ENCODE results near the gene PERP.

The PERP gene

DNA sequence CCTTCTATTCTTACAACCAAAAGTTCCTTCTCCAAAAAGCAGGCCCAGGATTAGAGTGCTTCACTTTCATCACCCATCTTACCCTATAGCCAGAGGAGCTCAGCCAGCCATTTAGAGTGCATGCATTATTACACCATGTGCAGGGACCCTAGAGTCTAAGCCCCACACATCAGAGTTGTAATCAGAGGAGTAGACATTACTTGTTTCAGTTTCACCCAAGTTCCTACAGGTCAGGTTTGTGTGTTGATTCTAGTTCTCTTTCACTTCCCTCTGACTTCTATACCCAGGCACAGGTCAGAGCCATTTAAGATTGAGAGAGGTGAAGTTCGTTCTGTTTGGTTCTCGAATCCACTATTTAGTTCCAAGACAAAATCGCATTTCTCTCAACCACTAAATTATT lies 38.2 kb upstream of the PERP start:
- TF ChIP-seq CSDC2 (CRISPR knock-in tag; IDR thresholded peaks at IDR 0.05) (no peak), ZFP3 (CRISPR knock-in tag; IDR thresholded peaks at IDR 0.05) (no peak), BACH2 (CRISPR knock-in tag; IDR thresholded peaks at IDR 0.05; ENCODE audit: borderline replicate concordance) (no peak), TCF4 (CRISPR knock-in tag; IDR thresholded peaks at IDR 0.05; ENCODE audit: borderline replicate concordance) (no peak), ZNF565 (CRISPR knock-in tag; conservative IDR thresholded peaks at IDR 0.05; ENCODE audit: low read depth) (no peak), GLIS3 (CRISPR knock-in tag; IDR thresholded peaks at IDR 0.05) (no peak), ARNTL (CRISPR knock-in tag; IDR thresholded peaks at IDR 0.05; ENCODE audit: borderline replicate concordance, low read depth) (no peak), ZFP30 (CRISPR knock-in tag; IDR thresholded peaks at IDR 0.05) (no peak), PPARA (CRISPR knock-in tag; IDR thresholded peaks at IDR 0.05; ENCODE audit: borderline replicate concordance) (no peak), SNAI2 (CRISPR knock-in tag; IDR thresholded peaks at IDR 0.05) (no peak), ISL1 (CRISPR knock-in tag; IDR thresholded peaks at IDR 0.05) (no peak)
- TF ChIP-seq, protein P1, sequence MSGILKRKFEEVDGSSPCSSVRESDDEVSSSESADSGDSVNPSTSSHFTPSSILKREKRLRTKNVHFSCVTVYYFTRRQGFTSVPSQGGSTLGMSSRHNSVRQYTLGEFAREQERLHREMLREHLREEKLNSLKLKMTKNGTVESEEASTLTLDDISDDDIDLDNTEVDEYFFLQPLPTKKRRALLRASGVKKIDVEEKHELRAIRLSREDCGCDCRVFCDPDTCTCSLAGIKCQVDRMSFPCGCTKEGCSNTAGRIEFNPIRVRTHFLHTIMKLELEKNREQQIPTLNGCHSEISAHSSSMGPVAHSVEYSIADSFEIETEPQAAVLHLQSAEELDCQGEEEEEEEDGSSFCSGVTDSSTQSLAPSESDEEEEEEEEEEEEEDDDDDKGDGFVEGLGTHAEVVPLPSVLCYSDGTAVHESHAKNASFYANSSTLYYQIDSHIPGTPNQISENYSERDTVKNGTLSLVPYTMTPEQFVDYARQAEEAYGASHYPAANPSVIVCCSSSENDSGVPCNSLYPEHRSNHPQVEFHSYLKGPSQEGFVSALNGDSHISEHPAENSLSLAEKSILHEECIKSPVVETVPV (CRISPR knock-in tag; IDR thresholded peaks at IDR 0.05) = no peak
- TF ChIP-seq, protein P2, sequence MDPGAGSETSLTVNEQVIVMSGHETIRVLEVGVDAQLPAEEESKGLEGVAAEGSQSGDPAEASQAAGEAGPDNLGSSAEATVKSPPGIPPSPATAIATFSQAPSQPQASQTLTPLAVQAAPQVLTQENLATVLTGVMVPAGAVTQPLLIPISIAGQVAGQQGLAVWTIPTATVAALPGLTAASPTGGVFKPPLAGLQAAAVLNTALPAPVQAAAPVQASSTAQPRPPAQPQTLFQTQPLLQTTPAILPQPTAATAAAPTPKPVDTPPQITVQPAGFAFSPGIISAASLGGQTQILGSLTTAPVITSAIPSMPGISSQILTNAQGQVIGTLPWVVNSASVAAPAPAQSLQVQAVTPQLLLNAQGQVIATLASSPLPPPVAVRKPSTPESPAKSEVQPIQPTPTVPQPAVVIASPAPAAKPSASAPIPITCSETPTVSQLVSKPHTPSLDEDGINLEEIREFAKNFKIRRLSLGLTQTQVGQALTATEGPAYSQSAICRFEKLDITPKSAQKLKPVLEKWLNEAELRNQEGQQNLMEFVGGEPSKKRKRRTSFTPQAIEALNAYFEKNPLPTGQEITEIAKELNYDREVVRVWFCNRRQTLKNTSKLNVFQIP (CRISPR knock-in tag; IDR thresholded peaks at IDR 0.05; ENCODE audit: borderline replicate concordance, low read depth) = no peak
- ATAC-seq = no peak

DNA sequence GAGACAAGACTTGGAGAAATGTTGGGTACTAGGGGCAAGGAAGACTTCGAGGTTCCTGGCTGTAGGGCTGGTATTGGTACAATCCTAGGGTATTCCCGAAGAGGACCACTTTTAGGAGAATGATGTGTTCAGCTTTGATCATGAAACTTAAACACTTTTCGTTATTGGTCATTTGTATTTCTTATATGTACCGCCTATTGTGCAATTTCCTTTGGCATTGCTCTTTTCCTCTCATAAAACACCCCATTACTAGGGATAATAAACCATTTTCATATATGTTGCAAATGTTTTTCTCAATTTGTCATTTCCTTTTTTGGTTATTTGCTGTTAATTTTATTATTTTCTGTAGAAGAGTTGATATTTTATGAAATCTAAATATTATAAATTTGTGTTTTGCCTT lies 35.6 kb upstream of the PERP start:
- TF ChIP-seq TCF4 (CRISPR knock-in tag; IDR thresholded peaks at IDR 0.05; ENCODE audit: borderline replicate concordance) (no peak), CSDC2 (CRISPR knock-in tag; IDR thresholded peaks at IDR 0.05) (no peak), GLIS3 (CRISPR knock-in tag; IDR thresholded peaks at IDR 0.05) (no peak), ZC3H10 (CRISPR knock-in tag; IDR thresholded peaks at IDR 0.05) (no peak), ISL1 (CRISPR knock-in tag; IDR thresholded peaks at IDR 0.05) (no peak), PPARA (CRISPR knock-in tag; IDR thresholded peaks at IDR 0.05; ENCODE audit: borderline replicate concordance) (no peak)
- TF ChIP-seq, protein P3, sequence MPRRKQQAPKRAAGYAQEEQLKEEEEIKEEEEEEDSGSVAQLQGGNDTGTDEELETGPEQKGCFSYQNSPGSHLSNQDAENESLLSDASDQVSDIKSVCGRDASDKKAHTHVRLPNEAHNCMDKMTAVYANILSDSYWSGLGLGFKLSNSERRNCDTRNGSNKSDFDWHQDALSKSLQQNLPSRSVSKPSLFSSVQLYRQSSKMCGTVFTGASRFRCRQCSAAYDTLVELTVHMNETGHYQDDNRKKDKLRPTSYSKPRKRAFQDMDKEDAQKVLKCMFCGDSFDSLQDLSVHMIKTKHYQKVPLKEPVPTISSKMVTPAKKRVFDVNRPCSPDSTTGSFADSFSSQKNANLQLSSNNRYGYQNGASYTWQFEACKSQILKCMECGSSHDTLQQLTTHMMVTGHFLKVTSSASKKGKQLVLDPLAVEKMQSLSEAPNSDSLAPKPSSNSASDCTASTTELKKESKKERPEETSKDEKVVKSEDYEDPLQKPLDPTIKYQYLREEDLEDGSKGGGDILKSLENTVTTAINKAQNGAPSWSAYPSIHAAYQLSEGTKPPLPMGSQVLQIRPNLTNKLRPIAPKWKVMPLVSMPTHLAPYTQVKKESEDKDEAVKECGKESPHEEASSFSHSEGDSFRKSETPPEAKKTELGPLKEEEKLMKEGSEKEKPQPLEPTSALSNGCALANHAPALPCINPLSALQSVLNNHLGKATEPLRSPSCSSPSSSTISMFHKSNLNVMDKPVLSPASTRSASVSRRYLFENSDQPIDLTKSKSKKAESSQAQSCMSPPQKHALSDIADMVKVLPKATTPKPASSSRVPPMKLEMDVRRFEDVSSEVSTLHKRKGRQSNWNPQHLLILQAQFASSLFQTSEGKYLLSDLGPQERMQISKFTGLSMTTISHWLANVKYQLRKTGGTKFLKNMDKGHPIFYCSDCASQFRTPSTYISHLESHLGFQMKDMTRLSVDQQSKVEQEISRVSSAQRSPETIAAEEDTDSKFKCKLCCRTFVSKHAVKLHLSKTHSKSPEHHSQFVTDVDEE (CRISPR knock-in tag; IDR thresholded peaks at IDR 0.05) = no peak
- TF ChIP-seq, protein P1 (CRISPR knock-in tag; IDR thresholded peaks at IDR 0.05) = no peak
- no peak for ATAC-seq

DNA sequence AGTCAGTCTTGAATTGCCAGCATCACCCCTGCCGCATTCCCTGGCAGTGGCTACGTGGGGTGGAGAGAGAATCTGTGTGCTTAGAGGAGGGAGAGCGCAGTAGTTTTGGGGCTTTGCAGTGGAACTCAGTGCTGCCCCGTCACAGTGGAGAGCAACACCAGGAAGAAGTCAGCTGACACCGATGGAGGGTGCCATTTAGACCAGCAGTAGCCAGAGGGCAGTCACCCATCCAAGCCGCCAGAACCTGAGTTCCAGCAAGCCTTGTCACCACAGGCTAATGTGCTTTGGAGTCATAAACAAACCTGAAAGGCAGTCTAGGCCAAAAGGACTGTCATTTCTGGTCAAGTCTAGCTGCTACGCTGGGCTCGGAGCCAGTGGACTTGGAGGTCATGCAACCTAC lies 22.0 kb upstream of the PERP start:
- no peak for ATAC-seq
- TF ChIP-seq BACH2 (CRISPR knock-in tag; IDR thresholded peaks at IDR 0.05; ENCODE audit: borderline replicate concordance) = no peak
- TF ChIP-seq, protein P4, sequence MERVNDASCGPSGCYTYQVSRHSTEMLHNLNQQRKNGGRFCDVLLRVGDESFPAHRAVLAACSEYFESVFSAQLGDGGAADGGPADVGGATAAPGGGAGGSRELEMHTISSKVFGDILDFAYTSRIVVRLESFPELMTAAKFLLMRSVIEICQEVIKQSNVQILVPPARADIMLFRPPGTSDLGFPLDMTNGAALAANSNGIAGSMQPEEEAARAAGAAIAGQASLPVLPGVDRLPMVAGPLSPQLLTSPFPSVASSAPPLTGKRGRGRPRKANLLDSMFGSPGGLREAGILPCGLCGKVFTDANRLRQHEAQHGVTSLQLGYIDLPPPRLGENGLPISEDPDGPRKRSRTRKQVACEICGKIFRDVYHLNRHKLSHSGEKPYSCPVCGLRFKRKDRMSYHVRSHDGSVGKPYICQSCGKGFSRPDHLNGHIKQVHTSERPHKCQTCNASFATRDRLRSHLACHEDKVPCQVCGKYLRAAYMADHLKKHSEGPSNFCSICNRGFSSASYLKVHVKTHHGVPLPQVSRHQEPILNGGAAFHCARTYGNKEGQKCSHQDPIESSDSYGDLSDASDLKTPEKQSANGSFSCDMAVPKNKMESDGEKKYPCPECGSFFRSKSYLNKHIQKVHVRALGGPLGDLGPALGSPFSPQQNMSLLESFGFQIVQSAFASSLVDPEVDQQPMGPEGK (CRISPR knock-in tag; IDR thresholded peaks at IDR 0.05; ENCODE audit: borderline replicate concordance) = no peak
- no peak for TF ChIP-seq SNAI2 (CRISPR knock-in tag; IDR thresholded peaks at IDR 0.05)
- no peak for TF ChIP-seq ISL1 (CRISPR knock-in tag; IDR thresholded peaks at IDR 0.05)
- TF ChIP-seq, protein P1 (CRISPR knock-in tag; IDR thresholded peaks at IDR 0.05) = no peak
- TF ChIP-seq, protein P3 (CRISPR knock-in tag; IDR thresholded peaks at IDR 0.05) = no peak
- TF ChIP-seq ZFP3 (CRISPR knock-in tag; IDR thresholded peaks at IDR 0.05) = no peak

Measured in SK-N-SH treated with all-trans-retinoic acid at 6 μM for 48 hours (cell line).